GM23338 (cell line): Measurements from ENCODE around the gene ESYT2. TPM values are rescaled to one million over a fixed set of nuclear protein-coding genes. Genes with fewer than 3 reads are reported as not detected.

Experiments used
- ATAC-seq: fragments of 200-7000 bp; cut with Tn5 transposase; 3 replicates; pipeline ENCODE4 v1.9.1; 2020
- DNase-seq: peaks from one replicate; pipeline ENCODE4 v3.0.0-alpha.2; 2015; ENCODE audit warnings: low spot score
- H2AFZ ChIP-seq: fragments of 200-600 bp; sonication (generic); 2 replicates; pipeline ENCODE4 v1.8.0; 2016; ENCODE audit warnings: antibody characterized with exemption, mild to moderate bottlenecking, moderate library complexity
- H3F3A ChIP-seq: fragments of 200-600 bp; sonication (generic); replicated peaks from 2 replicates; pipeline ENCODE4 v1.8.0; 2017; ENCODE audit warnings: antibody characterized with exemption, mixed run types, low read depth
- H3K27ac ChIP-seq: fragments of 200-600 bp; sonication (generic); 2 replicates; pipeline ENCODE4 v1.6.1; 2016; ENCODE audit warnings: low read depth
- H3K27me3 ChIP-seq: fragments of 200-600 bp; sonication (generic); 2 replicates; pipeline ENCODE4 v1.8.0; 2016; ENCODE audit warnings: mild to moderate bottlenecking, mixed run types, moderate library complexity; ENCODE audit not compliant: insufficient read depth
- H3K36me3 ChIP-seq: fragments of 200-600 bp; sonication (generic); 2 replicates; pipeline ENCODE4 v1.8.0; 2016; ENCODE audit warnings: mild to moderate bottlenecking; ENCODE audit not compliant: insufficient read depth
- H3K4me1 ChIP-seq: fragments of 200-600 bp; sonication (generic); 2 replicates; pipeline ENCODE4 v1.8.0; 2016; ENCODE audit warnings: mild to moderate bottlenecking, moderate library complexity; ENCODE audit not compliant: insufficient read depth
- H3K4me2 ChIP-seq: fragments of 200-600 bp; sonication (generic); 2 replicates; pipeline ENCODE4 v1.7.1; 2017; ENCODE audit warnings: mixed run types
- H3K4me3 ChIP-seq: fragments of 200-600 bp; sonication (generic); 2 replicates; pipeline ENCODE4 v1.6.1; 2016; ENCODE audit warnings: mixed run types
- H3K79me2 ChIP-seq: fragments of 200-600 bp; sonication (generic); replicated peaks from 2 replicates; pipeline ENCODE4 v1.8.0; 2017; ENCODE audit warnings: mild to moderate bottlenecking; ENCODE audit not compliant: insufficient read depth
- H3K9me2 ChIP-seq: fragments of 200-600 bp; sonication (generic); 2 replicates; pipeline ENCODE4 v1.8.0; 2017; ENCODE audit not compliant: insufficient read depth
- H4K20me1 ChIP-seq: fragments of 200-600 bp; sonication (generic); replicated peaks from 2 replicates; pipeline ENCODE4 v1.8.0; 2017; ENCODE audit warnings: mild to moderate bottlenecking; ENCODE audit not compliant: insufficient read depth
- H3K27ac Mint-ChIP-seq: 2 replicates; pipeline ENCODE4 v1.8.0; 2020; ENCODE audit warnings: inconsistent platforms, mild to moderate bottlenecking, moderate library complexity, mixed read lengths
- H3K27me3 Mint-ChIP-seq: 3 replicates; pipeline ENCODE4 v1.8.0; 2022; ENCODE audit warnings: low read depth, mild to moderate bottlenecking, moderate library complexity, mixed read lengths, inconsistent platforms; ENCODE audit not compliant: insufficient read depth, poor library complexity
- H3K36me3 Mint-ChIP-seq: 3 replicates; pipeline ENCODE4 v1.8.0; 2021; ENCODE audit warnings: low read depth, mild to moderate bottlenecking, inconsistent platforms, moderate library complexity, mixed read lengths
- H3K4me1 Mint-ChIP-seq: 3 replicates; pipeline ENCODE4 v1.8.0; 2020; ENCODE audit warnings: mild to moderate bottlenecking, inconsistent platforms, mixed read lengths
- H3K4me3 Mint-ChIP-seq: 3 replicates; pipeline ENCODE4 v1.8.0; 2021; ENCODE audit warnings: moderate library complexity, mild to moderate bottlenecking, inconsistent platforms, mixed read lengths
- H3K9me3 Mint-ChIP-seq: 3 replicates; pipeline ENCODE4 v1.8.0; 2020; ENCODE audit warnings: moderate library complexity, mild to moderate bottlenecking, inconsistent platforms, mixed read lengths
- CREB1 ChIP-seq: fragments of 250-450 bp; sonication (Bioruptor Pico); IDR thresholded peaks from 2 replicates; pipeline ENCODE4 v1.5.0; 2020; ENCODE audit warnings: low read depth, mild to moderate bottlenecking, moderate library complexity
- CTCF ChIP-seq, 2 experiments: fragments of 200-600 bp in 1 of 2; sonication (generic) in 1 of 2; conservative IDR thresholded peaks; 2 replicates each; pipeline versions ENCODE4 v1.5.1 to v1.6.1; 2016 to 2017; ENCODE audit warnings: antibody characterized with exemption in 2 of 2, low read depth in 2 of 2, mild to moderate bottlenecking in 2 of 2, moderate library complexity in 1 of 2
- ETS1 ChIP-seq: IDR thresholded peaks from 2 replicates; pipeline ENCODE4 v1.6.1; 2016; ENCODE audit warnings: antibody characterized with exemption
- EZH2 ChIP-seq: fragments of 200-600 bp; sonication (generic); IDR thresholded peaks from one replicate; pipeline ENCODE4 v1.8.0; 2017; ENCODE audit warnings: antibody characterized with exemption, mild to moderate bottlenecking, low read depth; ENCODE audit not compliant: unreplicated experiment
- JUNB ChIP-seq: IDR thresholded peaks from one replicate; pipeline ENCODE4 v1.6.1; 2016; ENCODE audit warnings: antibody characterized with exemption; ENCODE audit not compliant: unreplicated experiment
- NANOG ChIP-seq: IDR thresholded peaks from 2 replicates; pipeline ENCODE4 v1.6.1; 2016; ENCODE audit warnings: antibody characterized with exemption, borderline replicate concordance
- POLR2AphosphoS5 ChIP-seq: IDR thresholded peaks from 2 replicates; pipeline ENCODE4 v1.6.1; 2016; ENCODE audit warnings: antibody characterized with exemption, low read depth
- REST ChIP-seq: IDR thresholded peaks from one replicate; pipeline ENCODE4 v1.6.1; 2018; ENCODE audit warnings: antibody characterized with exemption; ENCODE audit not compliant: unreplicated experiment
- STAT1 ChIP-seq: IDR thresholded peaks from one replicate; pipeline ENCODE4 v1.6.1; 2016; ENCODE audit warnings: antibody characterized with exemption; ENCODE audit not compliant: unreplicated experiment
- ZNF114 ChIP-seq: fragments of 250-450 bp; sonication (Bioruptor Pico); IDR thresholded peaks from 2 replicates; pipeline ENCODE4 v1.5.0; 2020; ENCODE audit warnings: mild to moderate bottlenecking, moderate library complexity
- ZNF331 ChIP-seq: fragments of 250-450 bp; sonication (Bioruptor Pico); IDR thresholded peaks from 2 replicates; pipeline ENCODE4 v1.5.0; 2020; ENCODE audit warnings: low read depth, mild to moderate bottlenecking, moderate library complexity
- ZNF462 ChIP-seq: fragments of 250-450 bp; sonication (Bioruptor Pico); IDR thresholded peaks from 2 replicates; pipeline ENCODE4 v1.5.0; 2020; ENCODE audit warnings: mild to moderate bottlenecking, moderate library complexity
- polyA plus RNA-seq: library from polyadenylated mRNA; unstranded; fragments of >200 nt; fragmentation: Nextera tagmentation; extraction: Ambion mirVana; gene quantifications from 2 replicates; pipeline ENCODE4 v1.2.1, GENCODE V29; 2016
- total RNA-seq: library from RNA; depleted of rRNA; stranded (reverse); fragments of >200 nt; shearing (Covaris generic); gene quantifications from 2 replicates; pipeline ENCODE4 v1.2.3, GENCODE V29; 2014

Gene ESYT2
- total and polyA plus RNA-seq, 2 experiments from 2014 or later = 9.6 to 52.7 TPM

- no peak for TF ChIP-seq CTCF (conservative IDR thresholded peaks at IDR 0.05; ENCODE audit: low read depth in 2 of 2)
- no peak for TF ChIP-seq POLR2AphosphoS5
- no peak for TF ChIP-seq CREB1 (CRISPR knock-in tag)
- TF ChIP-seq ETS1 = no peak
- no peak for TF ChIP-seq JUNB
- TF ChIP-seq NANOG = no peak
- TF ChIP-seq ZNF114 (CRISPR knock-in tag) = no peak
- TF ChIP-seq STAT1 = no peak
- no peak for TF ChIP-seq EZH2
- TF ChIP-seq REST = no peak
Observed at GRCh38 chr7:158836692-158837091, 7.4 kb upstream of the ESYT2 start (continued).

GRCh38 chr7:158834878-158835784 is 5.8 kb upstream of the ESYT2 start:
- Mint-ChIP-seq H3K4me3 (no peak overlapping the region), H3K36me3 (no peaks in the 10 kb centered on the region; the same call in 2 of the 3 replicates), H3K27ac (no peak overlapping the region), H3K27me3 (peaks cover 15% of the 10 kb centered on the region), H3K9me3 (peaks cover 8% of the 10 kb centered on the region; the same call in 1 of the 3 replicates), H3K4me1 (peaks cover 23% of the 10 kb centered on the region)
- DNase-seq (no peak), ATAC-seq (no peak)
- Histone ChIP-seq H3F3A (peaks cover 8% of the 10 kb centered on the region), H3K27me3 (peaks cover 21% of the 10 kb centered on the region), H3K79me2 (no peaks in the 10 kb centered on the region), H2AFZ (no peak overlapping the region), H3K36me3 (no peaks in the 10 kb centered on the region), H4K20me1 (no peaks in the 10 kb centered on the region), H3K4me3 (no peak overlapping the region), H3K27ac (no peak overlapping the region), H3K4me2 (no peak overlapping the region), H3K4me1 (peaks cover 25% of the 10 kb centered on the region), H3K9me2 (peaks cover 4% of the 10 kb centered on the region; the same call in 1 of the 2 replicates)
- TF ChIP-seq ZNF462 (CRISPR knock-in tag) = no peak
- TF ChIP-seq CREB1 (CRISPR knock-in tag) = no peak
- TF ChIP-seq ZNF114 (CRISPR knock-in tag) = no peak
- no peak for TF ChIP-seq ZNF331 (CRISPR knock-in tag)
